Adipocyte (in vitro differentiated cells): ENCODE data around the gene TEX28.

ENCODE experiments used
- DNase-seq: peaks from one replicate; pipeline ENCODE4 v3.0.0-alpha.2; 2015; ENCODE audit warnings: low read depth
- H3K27me3 ChIP-seq: replicated peaks from 2 replicates; pipeline ENCODE4 v1.7.0; 2013; ENCODE audit warnings: mild to moderate bottlenecking, low read length, moderate library complexity; ENCODE audit not compliant: control insufficient read depth, insufficient read depth
- H3K36me3 ChIP-seq: 2 replicates; pipeline ENCODE4 v1.7.0; 2013; ENCODE audit warnings: low read length, mild to moderate bottlenecking, moderate library complexity; ENCODE audit not compliant: control insufficient read depth, insufficient read depth, severe bottlenecking
- H3K4me1 ChIP-seq: 2 replicates; pipeline ENCODE4 v1.7.0; 2013; ENCODE audit warnings: mild to moderate bottlenecking, low read length, moderate library complexity; ENCODE audit not compliant: control insufficient read depth, insufficient read depth
- H3K4me3 ChIP-seq: 2 replicates; pipeline ENCODE4 v1.7.0; 2013; ENCODE audit warnings: mild to moderate bottlenecking, low read length, moderate library complexity
- H3K9ac ChIP-seq: 2 replicates; pipeline ENCODE4 v1.7.0; 2013; ENCODE audit warnings: mild to moderate bottlenecking, low read length, moderate library complexity
- H3K9me3 ChIP-seq: 2 replicates; pipeline ENCODE4 v1.7.0; 2013; ENCODE audit warnings: mild to moderate bottlenecking, low read length, moderate library complexity; ENCODE audit not compliant: control insufficient read depth

TEX28 gene

GRCh38 chrX:154325541-154325940 is 30.6 kb upstream of the TEX28 start:
- DNase-seq: peak; percentile 28
- Histone ChIP-seq H3K9ac (no peak overlapping the region), H3K9me3 (no peaks in the 10 kb centered on the region), H3K36me3 (no peaks in the 10 kb centered on the region), H3K4me3 (no peak overlapping the region), H3K4me1 (peaks cover 12% of the 10 kb centered on the region), H3K27me3 (peaks cover 68% of the 10 kb centered on the region)

- no peak for DNase-seq
- H3K36me3 ChIP-seq: no peaks in the 10 kb centered on the region
- no peaks in the 10 kb centered on the region for H3K9me3 ChIP-seq
- peaks cover 73% of the 10 kb centered on the region for H3K27me3 ChIP-seq
- peaks cover 12% of the 10 kb centered on the region for H3K4me1 ChIP-seq
- no peak overlapping the region for H3K9ac ChIP-seq
- no peak overlapping the region for H3K4me3 ChIP-seq
Observed at GRCh38 chrX:154323537-154323936, 28.6 kb upstream of the TEX28 start.

GRCh38 chrX:154322890-154323289 is 28.0 kb upstream of the TEX28 start:
- peaks cover 11% of the 10 kb centered on the region for H3K4me1 ChIP-seq
- H3K9me3 ChIP-seq: no peaks in the 10 kb centered on the region
- DNase-seq: no peak
- H3K4me3 ChIP-seq: no peak overlapping the region
- H3K27me3 ChIP-seq: peaks cover 72% of the 10 kb centered on the region
- no peaks in the 10 kb centered on the region for H3K36me3 ChIP-seq
- no peak overlapping the region for H3K9ac ChIP-seq

- Histone ChIP-seq H3K9ac (no peak overlapping the region), H3K4me3 (no peak overlapping the region), H3K27me3 (peaks cover 70% of the 10 kb centered on the region), H3K4me1 (no peaks in the 10 kb centered on the region), H3K36me3 (no peaks in the 10 kb centered on the region), H3K9me3 (no peaks in the 10 kb centered on the region)
- DNase-seq: no peak
Observed at GRCh38 chrX:154321594-154321993, 26.7 kb upstream of the TEX28 start.

GRCh38 chrX:154321152-154321551 is 26.2 kb upstream of the TEX28 start:
- H3K4me3 ChIP-seq: no peak overlapping the region
- peaks cover 67% of the 10 kb centered on the region for H3K27me3 ChIP-seq
- no peaks in the 10 kb centered on the region for H3K9me3 ChIP-seq
- H3K9ac ChIP-seq: no peak overlapping the region
- DNase-seq: no peak
- H3K4me1 ChIP-seq: no peaks in the 10 kb centered on the region
- no peaks in the 10 kb centered on the region for H3K36me3 ChIP-seq

- H3K27me3 ChIP-seq: peaks cover 67% of the 10 kb centered on the region
- no peaks in the 10 kb centered on the region for H3K9me3 ChIP-seq
- no peak for DNase-seq
- no peaks in the 10 kb centered on the region for H3K36me3 ChIP-seq
- no peak overlapping the region for H3K9ac ChIP-seq
- H3K4me1 ChIP-seq: no peaks in the 10 kb centered on the region
- H3K4me3 ChIP-seq: no peak overlapping the region
Observed at GRCh38 chrX:154320406-154320805, 25.5 kb upstream of the TEX28 start.

GRCh38 chrX:154317391-154317995 is 22.6 kb upstream of the TEX28 start:
- Histone ChIP-seq H3K4me1 (no peaks in the 10 kb centered on the region), H3K36me3 (no peaks in the 10 kb centered on the region), H3K9ac (no peak overlapping the region), H3K9me3 (no peaks in the 10 kb centered on the region), H3K27me3 (peaks cover 52% of the 10 kb centered on the region), H3K4me3 (no peak overlapping the region)
- peak; percentile 44 for DNase-seq

GRCh38 chrX:154315416-154315815 is 20.5 kb upstream of the TEX28 start:
- Histone ChIP-seq H3K27me3 (peaks cover 53% of the 10 kb centered on the region), H3K9ac (no peak overlapping the region), H3K4me3 (no peak overlapping the region), H3K36me3 (no peaks in the 10 kb centered on the region), H3K4me1 (no peaks in the 10 kb centered on the region), H3K9me3 (no peaks in the 10 kb centered on the region)
- no peak for DNase-seq

- H3K27me3 ChIP-seq: peaks cover 42% of the 10 kb centered on the region
- H3K9me3 ChIP-seq: no peaks in the 10 kb centered on the region
- DNase-seq: no peak
Observed at GRCh38 chrX:154313147-154313546, 18.2 kb upstream of the TEX28 start.

GRCh38 chrX:154312116-154312515 is 17.2 kb upstream of the TEX28 start:
- Histone ChIP-seq H3K9me3 (no peaks in the 10 kb centered on the region), H3K4me1 (peaks cover 8% of the 10 kb centered on the region), H3K9ac (no peak overlapping the region), H3K27me3 (peaks cover 36% of the 10 kb centered on the region), H3K36me3 (no peaks in the 10 kb centered on the region), H3K4me3 (no peak overlapping the region)
- DNase-seq: no peak

More at GRCh38 chrX:154313147-154313546, 18.2 kb upstream of the TEX28 start:
- H3K9ac ChIP-seq: no peak overlapping the region
- H3K4me1 ChIP-seq: no peaks in the 10 kb centered on the region
- H3K4me3 ChIP-seq: no peak overlapping the region
- H3K36me3 ChIP-seq: no peaks in the 10 kb centered on the region

- Histone ChIP-seq H3K4me3 (no peak overlapping the region), H3K9me3 (no peaks in the 10 kb centered on the region), H3K9ac (no peak overlapping the region), H3K27me3 (peaks cover 37% of the 10 kb centered on the region), H3K36me3 (no peaks in the 10 kb centered on the region), H3K4me1 (peaks cover 8% of the 10 kb centered on the region)
- no peak for DNase-seq
Observed at GRCh38 chrX:154310616-154311536, 16.0 kb upstream of the TEX28 start.
